Measurements from ENCODE around the gene COPG1.

GRCh38 chr3:129320261-129320660, 70.9 kb downstream of the COPG1 start:
- no peak for TF ChIP-seq ZNF274 (IDR thresholded peaks at IDR 0.05; ENCODE audit: low read depth, low read length)
- no peak for TF ChIP-seq YY1 (IDR thresholded peaks at IDR 0.05; ENCODE audit: insufficient read depth, insufficient read length)
- no peak for TF ChIP-seq SUZ12 (IDR thresholded peaks at IDR 0.05; ENCODE audit: extremely low read depth, insufficient read depth, insufficient read length)
